CD4-positive, CD25-positive, alpha-beta regulatory T cell (primary cell): Measurements from ENCODE around the gene SLC25A34. TPM values are rescaled to one million over a fixed set of nuclear protein-coding genes. Genes with fewer than 3 reads are reported as not detected.
A peak's percentile ranks its signal among the peaks of the same experiment; 100 is the strongest.

ENCODE experiments used
- ATAC-seq, 2 donors: fragments of 150-1000 bp; cut with Tn5 transposase; one replicate each; pipeline ENCODE4 v1.10.0; 2021; ENCODE audit warnings: low read depth in 2 of 2, moderate number of reproducible peaks in 2 of 2, moderate library complexity in 1 of 2
- DNase-seq, 3 donors: peaks; one replicate each; pipeline versions ENCODE4 v3.0.0 to v3.0.0-alpha.2; 2012 to 2022; ENCODE audit warnings: mixed read lengths in 1 of 3
- H3K27ac ChIP-seq: one replicate; pipeline ENCODE4 v1.7.0; 2013; ENCODE audit warnings: mild to moderate bottlenecking, low read length; ENCODE audit not compliant: insufficient read depth, poor library complexity, severe bottlenecking
- H3K27me3 ChIP-seq: one replicate; pipeline ENCODE4 v1.7.0; 2013; ENCODE audit warnings: low read length; ENCODE audit not compliant: control insufficient read depth, insufficient read depth
- H3K36me3 ChIP-seq: one replicate; pipeline ENCODE4 v1.7.0; 2013; ENCODE audit warnings: mild to moderate bottlenecking, low read length, moderate library complexity; ENCODE audit not compliant: control insufficient read depth, insufficient read depth
- H3K4me1 ChIP-seq: 2 replicates; pipeline ENCODE4 v1.7.0; 2013; ENCODE audit warnings: mild to moderate bottlenecking, low read length; ENCODE audit not compliant: insufficient read depth, control insufficient read depth, poor library complexity, severe bottlenecking
- H3K4me3 ChIP-seq: one replicate; pipeline ENCODE4 v1.7.0; 2013; ENCODE audit warnings: low read depth, mild to moderate bottlenecking, low read length, moderate library complexity
- H3K9me3 ChIP-seq, 2 experiments: 1 replicate in 1 of 2; 2 replicates in 1 of 2; pipeline ENCODE4 v1.7.0; 2013; ENCODE audit warnings: low read length in 2 of 2, mild to moderate bottlenecking in 1 of 2, moderate library complexity in 1 of 2; ENCODE audit not compliant: control insufficient read depth in 2 of 2
- H3K27ac Mint-ChIP-seq, 3 donors: one replicate each; pipeline ENCODE4 v1.8.0; 2020 to 2022; ENCODE audit warnings: mild to moderate bottlenecking in 3 of 3, mixed read lengths in 3 of 3, moderate library complexity in 2 of 3
- H3K27me3 Mint-ChIP-seq: one replicate; pipeline ENCODE4 v1.8.0; 2022; ENCODE audit warnings: mild to moderate bottlenecking, mixed read lengths
- H3K36me3 Mint-ChIP-seq: one replicate; pipeline ENCODE4 v1.8.0; 2020; ENCODE audit warnings: mixed read lengths
- H3K4me1 Mint-ChIP-seq, 4 donors: one replicate each; pipeline ENCODE4 v1.8.0; 2020 to 2022; ENCODE audit warnings: mixed read lengths in 4 of 4, mild to moderate bottlenecking in 1 of 4
- H3K4me3 Mint-ChIP-seq, 4 donors: one replicate each; pipeline ENCODE4 v1.8.0; 2020 to 2022; ENCODE audit warnings: mild to moderate bottlenecking in 4 of 4, mixed read lengths in 4 of 4, moderate library complexity in 3 of 4
- H3K9me3 Mint-ChIP-seq, 7 donors: one replicate each; pipeline ENCODE4 v1.8.0; 2020 to 2022; ENCODE audit warnings: mixed read lengths in 7 of 7, mild to moderate bottlenecking in 3 of 7, moderate library complexity in 2 of 7
- polyA plus RNA-seq, 4 donors: library from polyadenylated mRNA; unstranded; fragments of 300-500 nt; fragmentation: Illumina TruSeq; gene quantifications; one replicate each; pipeline ENCODE4 v1.2.3, GENCODE V29; 2021
- total RNA-seq: library from RNA; stranded (reverse); gene quantifications from one replicate; pipeline ENCODE4 v1.2.3, GENCODE V29; 2022

Gene SLC25A34
- total and polyA plus RNA-seq, 5 donors from 2014 or later, result 1.8 TPM; not detected in 4

DNA sequence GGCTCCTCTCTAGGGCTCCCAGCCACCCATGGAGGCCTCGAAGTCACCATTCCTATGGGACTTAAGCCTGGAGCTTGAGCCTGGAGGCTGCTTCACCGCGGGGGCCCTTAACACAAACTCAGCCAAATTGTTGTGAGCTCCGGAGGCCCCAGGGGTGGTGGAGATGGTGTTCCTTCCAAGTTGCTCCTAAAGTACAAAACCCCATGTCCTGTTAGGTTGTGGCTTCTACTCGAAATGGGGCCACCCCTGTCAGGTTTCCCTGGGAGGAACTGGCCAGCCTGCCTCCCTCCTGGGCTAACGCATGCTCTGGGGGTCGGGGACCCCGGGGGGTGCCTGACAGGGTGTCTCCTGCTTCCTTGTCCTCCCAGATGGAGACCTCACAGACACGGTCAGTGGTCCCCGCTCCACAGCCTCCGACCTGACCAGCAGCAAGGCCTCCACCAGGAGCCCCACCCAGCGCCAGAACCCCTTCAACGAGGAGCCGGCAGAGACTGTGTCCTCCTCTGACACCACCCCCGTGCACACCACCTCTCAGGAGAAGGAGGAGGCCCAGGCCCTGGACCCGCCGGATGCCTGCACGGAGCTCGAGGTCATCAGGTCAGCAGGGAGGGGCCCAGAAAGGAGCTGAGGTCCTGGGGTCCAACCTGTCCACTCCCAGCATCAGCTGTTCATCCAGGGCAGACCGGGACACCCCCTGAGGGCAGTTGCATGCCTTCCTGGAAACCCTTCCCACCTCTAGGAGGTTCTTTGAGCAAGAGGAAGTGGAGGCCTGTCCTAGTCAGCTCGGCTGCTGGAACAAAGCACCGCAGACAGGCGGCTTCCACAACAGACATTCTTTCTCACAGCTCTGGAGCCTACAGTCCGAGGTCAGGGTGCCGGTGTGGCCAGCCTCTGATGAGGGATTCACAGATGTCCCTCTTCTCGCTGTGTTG is 10.8 kb upstream of the SLC25A34 start:
- Mint-ChIP-seq H3K4me3 (no peak overlapping the region), H3K4me1 (peaks cover 0 to 5% (median 0%) of the 10 kb centered on the region in 4 donors), H3K9me3 (no peaks in the 10 kb centered on the region), H3K27ac (peak overlapping the region in 1 of 3 donors; percentile 49), H3K27me3 (no peaks in the 10 kb centered on the region), H3K36me3 (peaks cover 21% of the 10 kb centered on the region)
- peaks cover 56% of the 10 kb centered on the region for H3K36me3 ChIP-seq
- no peak for ATAC-seq
- no peaks in the 10 kb centered on the region for H3K27me3 ChIP-seq
- H3K4me1 ChIP-seq, result no peaks in the 10 kb centered on the region
- no peak for DNase-seq
- no peaks in the 10 kb centered on the region for H3K9me3 ChIP-seq
- no peak overlapping the region for H3K4me3 ChIP-seq
- no peak overlapping the region for H3K27ac ChIP-seq

- DNase-seq, result no peak
- Mint-ChIP-seq H3K36me3 (peaks cover 16% of the 10 kb centered on the region), H3K27ac (no peak overlapping the region), H3K27me3 (no peaks in the 10 kb centered on the region), H3K9me3 (no peaks in the 10 kb centered on the region), H3K4me3 (no peak overlapping the region), H3K4me1 (peaks cover 0 to 5% (median 0%) of the 10 kb centered on the region in 4 donors)
- H3K36me3 ChIP-seq, result peaks cover 51% of the 10 kb centered on the region
- no peaks in the 10 kb centered on the region for H3K4me1 ChIP-seq
- no peak for ATAC-seq
- H3K27ac ChIP-seq, result no peak overlapping the region
- H3K4me3 ChIP-seq, result no peak overlapping the region
- no peaks in the 10 kb centered on the region for H3K9me3 ChIP-seq
- no peaks in the 10 kb centered on the region for H3K27me3 ChIP-seq
These were observed 9.6 kb upstream of the SLC25A34 start for GRCh38 chr1:15726508-15726907.

- no peaks in the 10 kb centered on the region for H3K9me3 Mint-ChIP-seq
- H3K27ac ChIP-seq, result no peak overlapping the region
- H3K27me3 ChIP-seq, result no peaks in the 10 kb centered on the region
- H3K9me3 ChIP-seq, result no peaks in the 10 kb centered on the region
- H3K36me3 Mint-ChIP-seq, result peaks cover 16% of the 10 kb centered on the region
- peaks cover 47% of the 10 kb centered on the region for H3K36me3 ChIP-seq
- H3K27ac Mint-ChIP-seq, result no peak overlapping the region
- no peak for ATAC-seq
- no peak overlapping the region for H3K4me3 ChIP-seq
- no peaks in the 10 kb centered on the region for H3K27me3 Mint-ChIP-seq
- DNase-seq, result no peak
- H3K4me1 Mint-ChIP-seq, result peaks cover 0 to 5% (median 0%) of the 10 kb centered on the region in 4 donors
- H3K4me3 Mint-ChIP-seq, result no peak overlapping the region
- H3K4me1 ChIP-seq, result no peaks in the 10 kb centered on the region
These were observed 9.0 kb upstream of the SLC25A34 start for GRCh38 chr1:15727021-15727420.

DNA sequence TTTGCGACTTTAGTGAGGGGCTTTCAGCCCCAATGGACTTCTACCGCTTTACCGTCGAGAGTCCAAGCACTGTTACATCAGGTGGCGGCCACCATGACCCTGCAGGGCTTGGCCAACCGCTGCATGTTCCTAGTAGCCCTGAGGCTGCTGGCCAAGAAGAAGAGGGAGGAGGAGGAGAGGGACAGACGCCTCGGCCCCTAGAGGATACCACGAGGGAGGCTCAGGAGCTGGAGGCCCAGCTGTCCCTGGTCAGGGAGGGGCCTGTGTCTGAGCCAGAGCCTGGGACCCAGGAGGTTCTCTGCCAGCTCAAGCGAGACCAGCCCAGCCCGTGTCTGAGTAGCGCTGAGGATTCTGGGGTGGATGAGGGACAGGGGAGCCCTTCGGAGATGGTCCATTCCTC is 8.6 kb upstream of the SLC25A34 start:
- Histone ChIP-seq H3K36me3 (peaks cover 47% of the 10 kb centered on the region), H3K27me3 (no peaks in the 10 kb centered on the region)
- peaks cover 16% of the 10 kb centered on the region for H3K36me3 Mint-ChIP-seq

GRCh38 chr1:15727866-15728534 is 8.1 kb upstream of the SLC25A34 start:
- no peaks in the 10 kb centered on the region for H3K9me3 ChIP-seq
- H3K27ac ChIP-seq, result no peak overlapping the region
- no peak for DNase-seq
- no peak for ATAC-seq
- Mint-ChIP-seq H3K4me1 (peaks cover 0 to 5% (median 0%) of the 10 kb centered on the region in 4 donors), H3K27ac (peak overlapping the region in 1 of 3 donors; percentile 23), H3K36me3 (peaks cover 18% of the 10 kb centered on the region), H3K9me3 (no peaks in the 10 kb centered on the region), H3K4me3 (no peak overlapping the region), H3K27me3 (no peaks in the 10 kb centered on the region)
- H3K4me3 ChIP-seq, result no peak overlapping the region
- peaks cover 50% of the 10 kb centered on the region for H3K36me3 ChIP-seq
- H3K4me1 ChIP-seq, result no peaks in the 10 kb centered on the region
- no peaks in the 10 kb centered on the region for H3K27me3 ChIP-seq

More for the DNA sequence above, 8.6 kb upstream of the SLC25A34 start:
- H3K27ac Mint-ChIP-seq, result peak overlapping the region in 1 of 3 donors; percentile 94
- no peaks in the 10 kb centered on the region for H3K9me3 Mint-ChIP-seq
- H3K4me1 Mint-ChIP-seq, result peaks cover 0 to 5% (median 0%) of the 10 kb centered on the region in 4 donors
- DNase-seq (no peak), ATAC-seq (no peak)
- Histone ChIP-seq H3K4me1 (no peaks in the 10 kb centered on the region), H3K4me3 (no peak overlapping the region), H3K27ac (no peak overlapping the region), H3K9me3 (no peaks in the 10 kb centered on the region)
- H3K4me3 Mint-ChIP-seq, result no peak overlapping the region
- no peaks in the 10 kb centered on the region for H3K27me3 Mint-ChIP-seq

DNA sequence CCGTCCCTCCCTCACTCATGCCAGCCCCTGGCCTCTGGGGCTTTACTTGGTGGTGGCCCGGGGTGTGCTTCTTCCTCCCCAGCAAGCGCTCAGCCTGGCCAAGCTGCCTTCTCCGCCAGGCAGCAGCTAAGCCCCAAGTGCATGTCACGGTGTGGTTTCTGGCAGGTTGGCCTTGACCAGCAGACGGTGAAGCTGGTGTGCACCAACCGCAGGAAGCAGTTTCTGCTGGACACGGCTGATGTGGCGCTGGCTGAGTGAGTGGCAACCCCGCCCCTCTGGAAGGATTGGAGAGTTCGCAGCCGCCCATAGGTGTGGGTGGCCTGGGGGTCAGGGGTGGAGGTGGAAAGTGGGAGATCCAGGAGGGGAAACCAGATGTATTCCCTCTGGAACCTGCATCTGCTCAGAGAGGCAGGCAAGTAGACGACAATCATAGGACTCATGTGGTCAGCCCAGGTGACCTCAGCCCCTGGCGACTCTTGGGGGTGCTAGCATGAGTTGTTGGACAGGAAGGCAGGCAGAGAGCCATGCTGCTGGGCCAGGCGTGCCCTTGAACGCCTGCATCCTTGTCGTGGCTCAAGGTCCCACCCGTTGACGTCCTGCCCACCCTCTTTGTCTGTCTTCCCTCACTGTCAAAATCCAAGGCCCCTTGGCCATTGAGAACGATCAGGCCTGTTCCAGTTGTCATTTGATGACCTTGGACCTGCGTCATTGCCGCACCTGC is 7.0 kb upstream of the SLC25A34 start:
- H3K4me3 Mint-ChIP-seq, result no peak overlapping the region
- peaks cover 0 to 5% (median 0%) of the 10 kb centered on the region in 4 donors for H3K4me1 Mint-ChIP-seq
- H3K27me3 Mint-ChIP-seq, result no peaks in the 10 kb centered on the region
- Histone ChIP-seq H3K36me3 (peaks cover 49% of the 10 kb centered on the region), H3K27me3 (no peaks in the 10 kb centered on the region), H3K4me3 (no peak overlapping the region), H3K4me1 (no peaks in the 10 kb centered on the region), H3K9me3 (no peaks in the 10 kb centered on the region), H3K27ac (no peak overlapping the region)
- DNase-seq, result no peak
- ATAC-seq, result no peak
- H3K27ac Mint-ChIP-seq, result no peak overlapping the region
- H3K36me3 Mint-ChIP-seq, result peaks cover 23% of the 10 kb centered on the region
- no peaks in the 10 kb centered on the region for H3K9me3 Mint-ChIP-seq

DNA sequence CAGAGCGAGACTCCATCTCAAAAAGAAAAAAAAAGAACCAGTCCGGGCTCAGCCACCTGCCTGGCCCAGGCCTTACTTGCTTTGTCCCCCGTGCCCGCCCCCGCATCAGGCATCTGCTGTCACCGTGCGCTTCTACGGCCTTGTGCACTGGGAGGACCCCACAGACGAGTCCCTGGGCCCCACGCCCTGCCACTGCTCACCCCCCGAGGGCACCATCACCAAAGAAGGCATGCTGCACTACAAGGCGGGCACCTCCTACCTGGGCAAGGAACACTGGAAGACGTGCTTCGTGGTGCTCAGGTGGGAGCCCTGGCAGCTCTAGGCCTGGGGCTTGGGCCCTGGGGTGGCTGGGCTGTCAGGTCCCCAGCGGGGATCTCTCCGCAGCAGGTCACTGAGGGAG is 5.6 kb upstream of the SLC25A34 start:
- no peaks in the 10 kb centered on the region for H3K27me3 Mint-ChIP-seq
- no peaks in the 10 kb centered on the region for H3K4me1 Mint-ChIP-seq
- no peak overlapping the region for H3K4me3 Mint-ChIP-seq
- H3K36me3 Mint-ChIP-seq, result peaks cover 23% of the 10 kb centered on the region
- no peak overlapping the region for H3K4me3 ChIP-seq
- no peak overlapping the region for H3K27ac Mint-ChIP-seq
- peaks cover 45% of the 10 kb centered on the region for H3K36me3 ChIP-seq
- H3K27me3 ChIP-seq, result no peaks in the 10 kb centered on the region
- no peak for ATAC-seq
- no peak for DNase-seq
- H3K27ac ChIP-seq, result no peak overlapping the region
- no peaks in the 10 kb centered on the region for H3K4me1 ChIP-seq
- H3K9me3 ChIP-seq, result no peaks in the 10 kb centered on the region
- no peaks in the 10 kb centered on the region for H3K9me3 Mint-ChIP-seq
